Stimulated activated CD8-positive, alpha-beta memory T cell treated with anti-CD3 and anti-CD28 coated beads, Interleukin-4, amount 100 ng/mL, for 4 hours (primary cell): ENCODE data around the gene DHX40.
"Not testable (repeated sequence)": the region's sequence is repeated elsewhere in the genome, so short reads cannot be mapped to it uniquely, and the experiment has no call there.

Source experiments
- DNase-seq, 2 donors: peaks; one replicate each; pipeline ENCODE4 v3.0.0-alpha.2; 2020; ENCODE audit warnings: low read depth in 2 of 2, low spot score in 1 of 2

The DHX40 gene

GRCh38 chr17:59558039-59558438, 7.4 kb upstream of the DHX40 start:
- no peak for DNase-seq

- no peak for DNase-seq
These were observed 6.5 kb upstream of the DHX40 start for GRCh38 chr17:59558953-59559352.

DNA sequence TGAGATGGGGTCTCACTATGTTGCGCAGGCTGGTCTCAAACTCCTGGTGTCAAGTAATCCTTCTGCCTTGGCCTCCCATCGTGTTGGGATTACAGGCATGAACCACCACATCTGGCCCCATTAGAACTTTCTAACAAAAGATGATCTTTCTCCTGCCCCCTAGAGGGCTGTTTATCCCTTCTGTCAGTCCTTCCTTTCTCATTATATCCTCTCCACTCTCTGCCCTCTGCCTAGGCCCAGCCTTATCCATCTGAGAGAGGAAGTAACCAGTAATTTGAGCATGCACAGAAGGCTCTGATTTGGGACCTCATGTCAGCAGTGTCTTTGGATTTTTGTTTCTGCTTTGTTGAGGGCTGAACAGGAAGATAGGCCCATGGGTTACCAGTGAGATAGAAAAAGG, 4.4 kb upstream of the DHX40 start:
- no peak for DNase-seq

- peak in 1 of 2 donors; percentile 18 for DNase-seq
These were observed 532 bp downstream of the DHX40 start for GRCh38 chr17:59565959-59566324.

GRCh38 chr17:59569151-59569550, 3.7 kb downstream of the DHX40 start:
- not testable (repeated sequence) for DNase-seq

GRCh38 chr17:59572301-59572924, 7.0 kb downstream of the DHX40 start:
- DNase-seq: no peak

DNA sequence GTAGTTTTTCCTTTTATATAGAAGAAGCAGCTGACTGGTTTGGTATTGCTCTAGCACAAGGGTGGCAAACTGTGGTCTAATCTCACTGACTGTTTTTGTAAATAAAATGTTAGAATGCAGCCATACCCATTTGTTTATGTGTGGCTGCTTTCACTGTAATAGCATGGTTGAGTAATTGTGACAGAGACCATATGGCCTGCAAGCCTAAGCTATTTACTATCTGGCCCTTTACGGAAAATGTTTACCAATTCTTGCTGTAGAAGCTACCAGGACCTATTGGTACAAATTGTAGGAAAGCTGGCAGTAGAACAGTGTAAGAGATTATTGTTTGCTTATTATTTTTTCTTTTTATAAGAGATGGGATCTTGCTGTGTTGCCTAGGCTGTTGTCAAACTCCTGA, 18.8 kb downstream of the DHX40 start:
- DNase-seq: not testable (repeated sequence)

- DNase-seq: no peak
These were observed 34.8 kb downstream of the DHX40 start for GRCh38 chr17:59600169-59600568.

- no peak for DNase-seq
These were observed 35.7 kb downstream of the DHX40 start for GRCh38 chr17:59601130-59601529.

DNA sequence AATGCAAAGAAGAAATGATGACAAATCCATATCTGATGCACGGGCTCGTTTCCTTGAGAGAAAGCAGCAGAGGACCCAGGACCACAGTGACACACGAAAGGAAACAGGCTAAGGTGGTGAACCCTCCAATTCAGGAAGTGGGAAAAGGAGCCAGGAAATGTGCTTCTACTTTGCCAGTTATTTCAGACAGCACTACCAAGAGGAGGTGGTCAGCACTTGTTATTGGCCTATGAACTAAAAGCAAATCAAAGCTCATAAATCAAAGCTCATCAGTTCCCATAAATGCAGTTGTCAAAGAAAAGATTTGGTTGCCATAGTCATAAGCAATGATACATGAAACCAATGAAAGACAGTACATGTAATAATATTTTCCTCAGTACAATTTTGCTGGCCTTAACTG, 41.7 kb downstream of the DHX40 start:
- DNase-seq: no peak

DNA sequence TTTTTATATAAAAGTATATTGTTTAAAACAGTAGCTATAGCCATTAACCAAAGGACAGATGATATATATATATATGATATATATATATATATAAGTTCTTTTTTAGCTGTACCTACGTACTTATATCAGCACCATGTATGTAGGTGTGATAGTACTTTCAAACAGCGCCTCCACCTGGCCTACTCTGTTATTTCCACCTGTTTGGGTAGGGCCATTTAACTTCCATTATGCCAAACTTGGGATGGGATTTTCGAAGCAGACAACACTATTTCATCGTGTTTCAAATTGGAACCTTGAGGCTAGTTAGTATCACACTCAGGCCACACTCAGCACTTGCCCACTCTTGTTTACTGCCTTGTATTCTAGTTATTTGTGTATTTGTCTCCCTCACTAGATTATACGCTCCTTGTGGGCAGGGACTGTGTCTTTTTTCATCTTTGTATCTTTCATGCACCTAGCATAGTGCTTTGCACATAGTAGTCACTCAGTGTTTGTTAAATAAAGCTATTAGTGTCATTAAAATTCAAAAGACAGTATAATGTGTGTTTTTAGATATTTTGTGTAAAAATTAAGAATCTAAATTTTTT, 42.5 kb downstream of the DHX40 start:
- DNase-seq: no peak

DNA sequence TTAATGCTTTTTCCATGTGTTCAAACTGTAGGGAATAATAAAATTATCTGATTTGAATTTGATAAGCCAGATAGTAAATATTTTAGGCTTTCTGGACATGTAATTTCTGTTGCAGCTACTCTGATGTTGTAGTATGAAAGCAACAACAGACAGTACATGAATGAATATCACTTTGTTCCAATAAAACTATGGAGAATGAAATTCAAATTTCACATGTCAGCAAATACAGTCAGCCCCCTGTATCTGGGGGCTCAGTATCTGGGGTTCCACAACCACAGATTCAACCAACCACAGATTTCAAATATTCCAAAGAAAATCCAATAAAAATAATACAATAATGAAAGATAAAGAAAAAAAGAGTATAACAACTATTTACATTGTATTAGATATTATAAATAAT, 46.1 kb downstream of the DHX40 start:
- no peak for DNase-seq

- DNase-seq: no peak
These were observed 51.0 kb downstream of the DHX40 start for GRCh38 chr17:59616253-59616920.

DNA sequence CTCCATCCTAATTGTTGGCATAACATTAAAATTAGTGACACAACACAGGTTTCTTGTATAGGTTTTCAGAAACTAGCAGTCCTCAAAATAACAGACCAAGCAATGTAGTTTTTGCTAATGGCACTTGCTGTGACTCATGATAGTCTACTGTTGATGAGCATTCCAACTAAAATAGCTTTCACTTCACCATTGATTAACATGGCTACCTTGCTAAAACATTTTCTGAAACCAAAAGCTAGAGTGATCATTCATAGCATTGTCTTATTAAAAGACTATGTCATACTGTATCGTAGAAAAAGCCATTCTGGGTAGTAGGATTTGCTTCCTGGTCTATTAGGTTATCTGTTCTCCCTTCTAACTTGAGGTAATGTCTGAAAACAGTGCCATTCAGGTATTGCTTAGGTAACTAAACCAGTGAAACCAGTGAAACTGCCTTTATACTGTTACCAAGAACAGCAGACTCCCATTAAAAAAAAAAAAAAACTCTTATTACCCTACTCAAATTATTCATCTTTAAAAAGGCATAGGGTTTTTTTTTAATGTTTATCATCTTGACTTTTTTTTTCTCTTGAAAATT, 51.8 kb downstream of the DHX40 start:
- DNase-seq: no peak

GRCh38 chr17:59619035-59619297, 53.6 kb downstream of the DHX40 start:
- DNase-seq: no peak

DNA sequence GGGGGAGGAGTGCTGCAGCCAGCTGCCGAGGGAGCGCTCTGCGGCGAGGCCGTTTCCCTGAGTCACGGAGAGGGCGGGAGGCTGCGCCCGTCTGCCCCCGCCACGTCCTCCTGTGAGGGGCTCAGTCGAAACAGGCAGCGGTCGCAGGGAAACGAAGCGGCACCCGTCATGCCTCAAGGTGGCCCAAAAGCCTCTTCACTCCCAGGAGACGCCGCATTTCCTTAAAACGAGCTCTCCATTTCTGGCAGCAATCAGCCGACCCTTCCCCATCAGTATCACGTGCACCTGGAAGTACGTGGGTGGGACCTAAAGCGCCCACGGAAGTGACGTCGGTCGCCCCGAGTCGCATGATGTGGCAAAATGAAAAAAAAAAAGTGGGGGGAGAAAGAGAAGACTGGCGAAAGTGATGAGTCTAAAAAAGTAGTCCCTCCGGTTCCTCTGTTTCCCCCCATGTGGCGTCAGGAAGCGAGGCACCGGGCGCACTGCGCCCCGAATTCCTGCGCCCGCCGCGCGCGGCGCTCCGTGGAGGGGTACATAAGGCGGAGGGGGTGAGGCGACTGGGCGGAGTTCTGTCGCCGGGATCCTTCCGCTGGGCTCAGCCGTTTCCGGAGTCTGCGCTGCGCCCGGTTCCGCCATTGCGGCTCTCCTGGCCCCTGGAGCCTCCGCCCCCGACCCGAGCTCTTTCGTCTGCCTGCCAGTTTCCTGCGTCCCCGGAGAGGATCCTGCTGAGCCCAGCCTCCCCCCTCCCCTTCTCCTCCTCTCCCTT, 54.1 kb downstream of the DHX40 start, which contains the start of gene CLTC:
TSS of gene CLTC (plus strand) at position 598 of the 766 bp plus-strand sequence. CDS start 237 bp downstream, outside the sequence.
- peak; percentile 80 to 91 for DNase-seq

DNA sequence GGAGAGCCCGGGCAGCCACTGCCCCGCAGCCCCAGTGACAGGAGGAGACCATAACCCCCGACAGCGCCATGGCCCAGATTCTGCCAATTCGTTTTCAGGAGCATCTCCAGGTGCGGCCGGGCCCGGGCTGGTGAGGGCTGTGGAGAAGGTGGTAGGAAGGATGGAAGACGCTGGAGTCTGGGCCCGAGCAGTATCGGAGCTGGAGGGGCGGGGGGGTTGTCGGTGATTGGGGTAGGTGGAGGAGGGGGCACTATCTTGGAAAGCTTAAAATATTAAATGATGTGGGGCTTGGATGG, 54.6 kb downstream of the DHX40 start:
- DNase-seq: no peak

- peak in 1 of 2 donors; percentile 38 for DNase-seq
These were observed 55.3 kb downstream of the DHX40 start for GRCh38 chr17:59620518-59621259.

GRCh38 chr17:59621771-59622170, 56.4 kb downstream of the DHX40 start:
- DNase-seq: no peak

GRCh38 chr17:59623151-59623550, 57.7 kb downstream of the DHX40 start:
- no peak for DNase-seq

DNA sequence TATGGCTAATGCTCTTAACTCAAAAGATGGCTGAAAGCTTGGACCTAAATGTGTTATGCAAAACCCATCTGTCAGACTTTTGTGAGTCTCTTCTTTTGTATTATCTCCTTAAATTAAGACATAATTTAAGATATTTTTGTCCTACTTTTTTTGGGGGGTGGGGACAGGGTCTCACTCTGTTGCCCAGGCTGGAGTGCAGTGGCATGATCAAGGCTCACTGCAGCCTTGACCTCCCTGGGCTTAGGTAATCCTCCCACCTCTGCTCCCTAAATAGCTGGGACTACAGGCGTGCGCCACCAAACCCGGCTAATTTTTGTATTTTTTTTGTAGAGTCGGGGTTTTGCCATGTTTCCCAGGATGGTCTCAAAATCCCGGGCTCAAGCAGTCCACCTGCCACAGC, 61.3 kb downstream of the DHX40 start:
- DNase-seq: no peak
